Stimulated activated CD4-positive, alpha-beta T cell treated with anti-CD3 and anti-CD28 coated beads, Interleukin-12 subunit alpha, Interleukin-12 subunit beta, amount 100 ng/mL, for 48 hours (primary cell): Measurements from ENCODE around the gene KBTBD3.

Experiments used
- DNase-seq, 3 donors: peaks; one replicate each; pipeline ENCODE4 v3.0.0-alpha.2; 2020; ENCODE audit warnings: low read depth in 2 of 3, low spot score in 1 of 3

Gene KBTBD3, protein sequence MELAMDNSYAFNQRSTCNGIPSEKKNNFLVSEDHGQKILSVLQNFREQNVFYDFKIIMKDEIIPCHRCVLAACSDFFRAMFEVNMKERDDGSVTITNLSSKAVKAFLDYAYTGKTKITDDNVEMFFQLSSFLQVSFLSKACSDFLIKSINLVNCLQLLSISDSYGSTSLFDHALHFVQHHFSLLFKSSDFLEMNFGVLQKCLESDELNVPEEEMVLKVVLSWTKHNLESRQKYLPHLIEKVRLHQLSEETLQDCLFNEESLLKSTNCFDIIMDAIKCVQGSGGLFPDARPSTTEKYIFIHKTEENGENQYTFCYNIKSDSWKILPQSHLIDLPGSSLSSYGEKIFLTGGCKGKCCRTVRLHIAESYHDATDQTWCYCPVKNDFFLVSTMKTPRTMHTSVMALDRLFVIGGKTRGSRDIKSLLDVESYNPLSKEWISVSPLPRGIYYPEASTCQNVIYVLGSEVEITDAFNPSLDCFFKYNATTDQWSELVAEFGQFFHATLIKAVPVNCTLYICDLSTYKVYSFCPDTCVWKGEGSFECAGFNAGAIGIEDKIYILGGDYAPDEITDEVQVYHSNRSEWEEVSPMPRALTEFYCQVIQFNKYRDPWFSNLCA

DNA sequence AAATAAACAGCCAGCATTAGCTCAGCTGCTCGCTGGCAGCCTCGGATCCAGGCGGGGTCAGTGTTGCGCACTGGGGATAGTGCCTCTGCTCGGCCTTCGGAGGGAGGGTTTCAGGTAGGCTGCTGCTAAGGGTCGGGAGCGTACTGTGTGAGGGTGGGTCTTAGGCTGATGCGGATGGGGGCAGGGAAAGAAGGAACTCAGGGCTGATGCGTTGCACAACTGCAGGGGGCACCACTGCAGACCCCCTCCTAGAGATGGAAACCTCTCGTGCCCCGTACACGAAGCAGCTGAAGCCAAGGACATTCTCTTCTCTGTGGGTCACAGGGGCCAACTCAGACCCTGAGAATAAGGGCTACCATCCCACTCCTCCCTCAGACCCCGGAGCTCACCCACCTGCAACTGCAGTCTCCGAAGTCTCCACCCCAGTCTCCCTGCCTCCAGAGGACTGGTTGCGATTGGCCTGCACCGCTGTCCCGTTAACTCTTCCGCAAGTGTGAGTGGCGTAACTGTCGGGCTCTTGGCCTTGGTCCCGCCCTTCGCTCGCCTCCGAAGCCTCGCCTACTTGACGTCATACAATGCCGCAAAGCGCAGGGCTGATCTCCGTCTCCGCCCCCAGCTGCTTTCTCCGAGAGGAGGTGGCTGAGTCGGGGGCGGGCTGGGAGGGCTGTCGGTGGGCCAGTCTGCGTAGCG lies at the start of gene KBTBD3:
TSS of gene KBTBD3 (minus strand) at position 429 of the 690 bp plus-strand sequence. CDS start 18,250 bp downstream, outside the sequence.
- peak; percentile 95 to 97 (median 96) for DNase-seq

DNA sequence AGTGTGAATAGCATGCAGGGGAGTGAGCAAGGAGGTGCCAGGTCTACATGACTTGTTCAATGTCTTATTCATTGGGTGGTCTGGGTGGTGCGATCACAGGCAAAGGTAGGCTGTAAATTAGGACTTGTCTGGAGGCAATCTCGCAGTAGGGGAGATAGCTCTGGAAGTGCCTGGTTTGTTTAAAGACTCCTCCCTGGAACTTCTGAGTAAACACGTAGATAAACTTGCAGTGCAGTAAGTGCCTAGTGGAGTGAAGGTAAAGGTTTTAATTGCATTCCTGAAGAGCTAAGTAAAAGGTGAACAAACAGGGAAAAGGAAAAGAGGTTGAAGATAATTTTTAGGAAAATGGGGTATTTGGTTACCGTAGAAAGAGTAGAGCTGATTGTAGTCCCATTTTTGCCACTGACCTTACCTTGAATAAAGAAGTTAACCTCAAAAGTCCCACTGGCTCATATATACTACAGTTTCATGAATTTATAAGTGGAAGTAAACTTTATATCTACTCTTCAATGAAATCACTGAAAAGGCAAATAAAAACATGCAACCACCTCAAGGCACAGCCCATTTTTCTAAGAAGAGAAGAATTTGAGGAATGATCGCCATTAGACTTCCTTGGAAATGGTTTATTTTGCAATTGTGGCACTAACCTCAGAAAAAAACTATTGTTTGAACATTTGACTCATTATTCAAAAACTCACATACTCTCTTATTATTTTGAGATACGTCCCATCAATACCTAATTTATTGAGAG lies 44.6 kb upstream of the KBTBD3 start:
- DNase-seq: no peak

DNA sequence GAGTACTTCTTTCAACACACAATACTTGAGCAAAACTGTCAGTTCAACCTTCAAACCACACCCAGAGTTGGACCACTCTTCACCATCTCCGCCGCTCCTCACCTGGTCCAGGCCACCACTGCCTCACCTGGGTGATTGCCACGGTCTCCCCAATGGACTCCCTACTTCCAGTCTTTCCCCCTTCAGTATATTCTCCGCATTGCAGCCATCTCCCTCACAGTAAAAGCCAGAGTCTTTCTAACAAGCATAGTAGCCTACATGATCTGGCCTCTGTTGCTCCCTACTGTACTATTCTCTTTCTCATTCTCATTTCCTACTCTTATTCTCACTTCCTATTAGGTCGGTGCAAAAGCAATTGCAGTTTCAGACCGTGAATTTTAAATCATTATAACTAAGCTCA lies 28.8 kb upstream of the KBTBD3 start:
- DNase-seq: no peak

DNA sequence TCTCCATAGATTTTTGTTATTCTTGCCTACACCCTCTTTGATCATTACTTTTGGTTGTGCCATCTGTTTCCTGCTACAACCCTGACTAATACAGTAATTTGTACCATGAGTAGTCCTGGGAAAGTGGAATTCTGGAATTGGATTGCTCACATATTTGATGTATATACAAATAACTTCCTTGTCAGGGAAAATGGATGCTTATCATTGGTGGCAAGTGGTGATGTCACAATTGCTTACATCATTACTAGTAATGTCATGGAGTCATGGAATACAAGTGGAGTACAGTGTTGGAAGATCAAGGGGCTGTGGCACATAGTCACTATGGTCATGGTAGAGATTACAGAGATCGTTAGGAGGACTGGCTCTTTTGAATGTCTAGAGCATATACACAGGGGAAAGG lies 24.7 kb upstream of the KBTBD3 start:
- DNase-seq: no peak

DNA sequence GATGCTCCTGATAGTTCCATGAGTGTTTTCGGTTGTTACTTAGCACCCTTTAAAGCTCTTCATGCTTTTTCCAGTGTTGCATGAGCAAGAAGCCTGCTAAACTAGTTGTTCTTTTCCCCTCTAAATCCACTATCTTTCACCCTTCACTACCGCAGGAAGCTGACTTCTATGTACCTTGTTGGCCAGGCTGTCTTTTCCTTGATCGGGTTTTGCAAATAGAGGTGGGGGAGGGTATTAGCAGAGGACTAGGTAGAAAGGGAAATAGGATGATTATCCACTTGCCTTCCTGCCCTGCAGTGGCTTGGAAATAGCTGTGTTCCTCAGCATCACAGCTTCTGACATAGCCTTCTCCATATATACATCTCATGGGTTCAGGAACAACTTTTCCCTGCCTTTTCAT lies 24.2 kb upstream of the KBTBD3 start:
- no peak for DNase-seq

DNA sequence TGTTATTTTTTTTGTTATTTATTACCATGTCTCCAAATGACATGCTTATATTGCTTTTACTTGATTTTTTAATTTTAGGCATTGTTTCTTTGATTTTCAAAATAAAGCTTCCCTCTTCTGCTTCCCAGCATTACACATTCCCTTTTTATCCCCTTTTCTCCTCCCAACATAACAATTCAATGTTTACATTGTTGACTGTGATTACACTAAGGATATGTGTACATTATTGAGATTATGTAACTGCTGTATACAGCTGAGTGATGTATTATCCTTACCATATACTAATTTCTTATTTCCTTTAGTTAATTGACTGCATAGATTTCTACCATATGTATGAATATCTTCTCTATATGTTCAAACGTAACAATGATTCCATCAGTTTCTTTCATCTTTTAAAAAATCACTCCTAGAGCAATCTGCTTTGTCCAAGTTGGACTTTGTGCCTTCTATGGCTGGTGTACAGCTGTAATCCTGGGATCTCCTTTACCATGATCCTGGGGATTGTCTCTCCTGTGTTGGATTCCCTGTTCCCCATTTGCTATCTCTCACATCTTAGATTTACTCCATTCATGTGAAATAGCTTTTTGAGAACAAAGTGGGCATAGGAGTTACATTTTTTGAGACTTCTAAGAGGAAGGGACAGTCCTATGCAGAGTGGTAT lies 21.9 kb upstream of the KBTBD3 start:
- no peak for DNase-seq

DNA sequence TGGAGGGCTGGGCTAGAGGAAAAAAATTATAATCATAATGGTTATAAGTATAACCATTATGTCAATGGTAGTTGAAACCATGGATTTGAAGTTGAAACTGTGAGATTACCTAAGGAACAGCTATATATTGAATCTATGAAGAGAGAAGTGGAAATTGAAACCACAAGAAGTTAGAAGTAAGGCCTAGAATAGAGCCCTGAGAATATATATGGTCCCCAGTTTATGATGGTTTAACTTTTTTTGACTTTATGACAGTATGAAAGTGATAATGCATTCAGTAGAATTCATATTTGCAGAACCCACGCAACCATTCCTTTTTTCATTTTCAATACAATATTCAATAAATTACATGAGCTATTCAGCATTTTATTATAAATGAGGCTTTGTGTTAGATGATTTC lies 15.3 kb upstream of the KBTBD3 start:
- no peak for DNase-seq

DNA sequence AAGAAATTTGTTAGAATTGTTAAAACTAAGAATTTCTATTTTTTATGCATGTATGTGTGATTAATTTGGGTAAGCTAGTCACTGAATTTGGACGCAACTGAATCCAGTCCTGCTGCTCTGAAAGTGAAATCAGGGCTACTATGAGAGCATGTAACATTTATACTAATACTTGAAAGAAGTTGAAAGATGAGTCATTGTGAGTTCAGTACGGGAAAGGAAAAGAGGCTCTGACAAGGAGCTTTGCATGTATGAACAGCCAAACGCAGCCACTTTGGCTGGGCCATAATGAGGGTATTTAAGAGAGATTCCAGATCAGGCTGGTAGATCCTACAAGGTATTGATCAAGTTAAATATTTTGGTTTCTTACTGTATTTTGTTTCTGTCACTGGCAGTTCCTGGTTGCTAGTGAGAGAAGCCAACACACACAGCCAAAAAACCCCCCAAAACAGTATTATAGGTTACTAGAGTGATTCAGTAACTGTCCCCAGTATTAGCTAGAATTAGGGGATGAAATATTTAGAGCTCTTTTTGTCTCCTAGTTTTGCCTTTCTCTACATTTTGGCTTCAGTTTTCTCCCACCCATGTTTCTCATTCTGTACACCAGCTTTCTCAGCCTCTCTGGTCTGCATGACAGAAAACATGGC lies 14.5 kb upstream of the KBTBD3 start:
- DNase-seq: peak in 1 of 3 donors; percentile 14

DNA sequence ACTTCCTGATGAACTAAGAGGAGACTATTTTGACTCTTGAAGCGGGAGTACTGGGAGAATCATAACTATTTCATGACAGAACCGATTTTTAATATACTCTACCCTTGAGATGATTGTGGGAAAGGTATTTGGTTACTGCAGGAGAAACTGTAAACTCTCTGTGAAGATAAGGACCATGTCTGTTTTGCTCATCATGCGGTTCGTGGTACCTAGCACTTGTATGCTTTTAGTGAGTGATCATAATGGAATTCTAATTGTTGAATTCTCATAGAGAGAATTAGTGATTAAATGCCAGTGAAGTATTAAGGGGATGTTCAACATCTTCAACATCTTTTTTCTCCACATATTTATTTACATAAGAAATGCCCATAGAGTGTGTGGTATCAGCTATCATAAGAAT lies 11.7 kb upstream of the KBTBD3 start:
- no peak for DNase-seq

DNA sequence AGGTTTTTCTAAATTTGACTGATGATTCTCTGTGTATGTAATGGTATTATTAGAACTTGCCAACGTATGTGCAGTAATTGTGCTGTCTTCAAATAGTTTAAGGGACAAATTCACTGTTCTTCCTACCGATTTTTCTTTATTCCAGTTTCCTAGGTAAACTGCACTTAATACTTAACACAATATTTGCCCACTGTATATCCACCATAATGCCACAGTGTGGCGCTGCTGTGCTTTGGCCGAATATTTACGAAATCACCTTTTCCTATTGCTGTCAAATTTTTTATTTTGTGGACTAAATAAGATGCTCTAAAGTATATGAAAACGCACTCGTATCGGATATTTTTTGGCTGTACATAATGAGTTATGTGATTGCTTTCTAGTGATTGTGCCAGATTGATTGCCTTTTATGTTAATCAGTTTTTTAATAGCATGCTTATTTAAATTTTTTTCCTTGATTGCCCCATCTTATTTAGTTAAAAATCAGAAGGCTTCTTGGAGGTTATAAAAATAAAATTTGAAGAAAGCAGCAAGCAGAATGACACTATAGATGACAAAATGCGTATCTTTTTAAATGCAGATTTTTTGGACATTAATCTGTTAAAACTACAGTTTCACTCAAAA lies 10.8 kb upstream of the KBTBD3 start:
- DNase-seq: peak in 2 of 3 donors; percentile 14 to 22

DNA sequence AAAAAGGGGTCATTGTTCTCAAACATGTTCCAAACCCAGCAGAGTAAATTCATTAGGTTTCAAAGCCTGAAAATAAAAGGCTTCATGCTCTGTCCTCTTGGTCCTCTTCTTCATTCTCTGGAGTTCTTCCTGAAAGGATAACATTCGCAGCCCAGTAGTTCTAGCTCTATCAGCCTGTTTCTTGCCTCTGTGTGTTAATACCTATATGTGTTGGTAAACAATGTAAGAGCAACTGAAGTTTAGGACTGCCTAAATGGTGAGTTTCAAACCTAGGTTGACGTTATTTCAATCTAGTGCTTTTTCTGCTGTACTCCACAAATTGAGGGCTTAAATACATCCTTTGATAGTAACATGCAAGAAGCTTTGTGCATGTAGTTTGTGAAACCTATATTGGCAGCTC lies 9.7 kb upstream of the KBTBD3 start:
- DNase-seq: no peak

DNA sequence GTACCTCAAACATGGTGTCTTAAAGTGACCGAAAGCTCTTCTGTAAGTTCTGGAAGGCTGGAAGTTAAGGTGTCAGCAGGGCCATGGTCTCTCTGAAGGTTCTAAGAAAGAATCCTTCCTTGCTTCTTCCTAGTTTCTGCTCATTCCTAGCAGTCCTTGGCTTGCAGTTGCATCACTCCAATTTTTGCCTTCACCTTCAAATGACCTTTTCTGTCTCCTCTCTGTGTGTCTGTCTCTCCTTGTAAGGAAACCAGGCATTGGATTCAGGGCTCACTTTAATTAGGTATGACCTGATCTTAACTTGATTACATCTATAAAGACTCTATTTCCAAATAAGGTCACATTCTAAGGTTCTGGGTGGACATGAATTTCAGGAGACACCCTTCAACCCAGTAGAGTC lies 9.0 kb upstream of the KBTBD3 start:
- no peak for DNase-seq

DNA sequence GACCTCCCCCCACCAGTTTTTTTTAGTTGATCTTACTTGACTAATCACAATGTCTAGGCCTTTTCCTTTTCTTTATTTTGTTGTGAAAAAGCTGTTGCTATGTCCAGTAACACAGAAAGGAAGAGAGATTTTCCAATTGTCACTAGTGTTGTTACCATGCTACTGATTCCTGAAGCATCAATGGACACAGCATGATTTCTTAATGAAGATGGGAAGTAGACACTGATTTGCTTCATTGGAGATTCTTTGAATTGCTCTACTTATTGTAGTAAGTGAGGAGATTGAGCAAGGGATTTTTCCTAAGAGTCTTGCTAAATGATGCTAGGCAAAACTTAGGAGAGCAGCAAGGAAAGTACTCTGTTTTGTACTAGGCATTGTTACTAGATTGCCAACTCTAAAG lies 4.9 kb upstream of the KBTBD3 start:
- no peak for DNase-seq

DNA sequence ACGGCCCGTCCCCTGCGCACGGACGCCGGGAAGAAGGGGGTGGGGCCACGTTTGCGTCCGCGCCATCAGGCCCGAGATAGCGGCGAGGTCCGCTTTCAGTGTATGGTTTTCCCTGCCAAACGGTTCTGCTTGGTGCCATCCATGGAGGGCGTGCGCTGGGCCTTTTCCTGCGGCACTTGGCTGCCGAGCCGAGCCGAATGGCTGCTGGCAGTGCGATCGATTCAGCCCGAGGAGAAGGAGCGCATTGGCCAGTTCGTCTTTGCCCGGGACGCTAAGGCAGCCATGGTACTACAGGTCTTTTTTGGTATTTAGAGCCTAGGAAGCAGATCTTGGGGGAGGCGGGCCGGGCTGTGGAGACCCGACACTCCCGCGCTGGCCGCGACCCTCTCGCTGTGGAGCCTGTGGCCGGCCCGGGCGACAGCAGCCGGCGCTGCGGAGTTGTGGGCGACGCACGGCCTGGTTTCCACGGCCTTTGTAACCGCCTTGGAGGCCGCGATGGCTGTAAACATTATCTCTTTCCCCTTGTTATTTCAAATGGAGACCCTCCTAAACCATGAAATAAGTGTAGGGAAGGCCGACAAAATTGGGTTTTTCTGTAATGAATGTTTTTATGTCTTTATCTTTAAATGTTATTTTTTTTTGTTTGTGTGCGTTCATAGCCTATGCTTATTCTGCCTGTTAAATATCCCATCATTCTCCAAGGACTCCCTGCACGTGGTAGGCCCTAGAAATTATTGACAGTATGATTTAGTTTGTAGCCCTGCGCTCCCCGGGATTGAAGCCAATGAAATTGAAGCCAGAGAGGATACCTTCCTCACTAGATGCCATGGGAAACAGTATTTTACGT lies 685 bp upstream of the KBTBD3 start, which contains the start of gene AASDHPPT:
TSS of gene AASDHPPT (plus strand) at position 54 of the 847 bp plus-strand sequence. CDS start at position 103, 49 bp downstream.
- no peak for DNase-seq

DNA sequence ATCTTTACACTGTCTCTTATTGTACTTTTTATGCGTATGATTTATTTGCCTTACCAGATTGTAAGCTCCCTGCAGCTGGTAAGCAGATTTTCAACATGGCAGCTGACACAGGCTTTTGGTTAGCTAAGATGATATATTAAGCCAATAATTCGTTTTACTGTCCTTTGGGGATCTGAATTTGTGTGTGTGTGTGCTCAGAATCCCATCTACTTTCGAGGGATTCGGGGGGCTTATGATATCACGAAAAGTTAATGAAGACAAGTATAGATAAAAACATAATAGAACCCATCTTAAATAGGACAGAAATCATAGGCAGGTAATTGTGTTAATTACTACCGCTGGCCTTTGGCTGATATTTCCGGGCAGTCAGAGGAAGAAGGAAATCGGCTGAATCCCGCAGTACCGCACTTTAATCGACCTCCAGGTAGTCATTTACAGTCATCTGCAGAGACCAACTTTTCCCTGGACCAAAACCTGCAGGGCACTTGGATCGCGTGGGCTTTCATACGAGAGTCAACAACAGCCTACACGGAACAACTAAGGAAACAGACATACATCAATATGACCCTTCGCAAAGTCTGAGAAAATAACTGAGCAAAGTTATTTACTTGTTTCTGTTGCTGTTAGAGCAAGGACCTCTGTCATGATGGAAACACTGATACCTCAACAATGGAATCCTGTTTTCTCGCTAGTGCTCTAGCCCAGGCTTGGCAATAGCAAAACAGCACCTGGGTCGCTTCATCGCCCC lies 802 bp downstream of the KBTBD3 start:
- no peak for DNase-seq

DNA sequence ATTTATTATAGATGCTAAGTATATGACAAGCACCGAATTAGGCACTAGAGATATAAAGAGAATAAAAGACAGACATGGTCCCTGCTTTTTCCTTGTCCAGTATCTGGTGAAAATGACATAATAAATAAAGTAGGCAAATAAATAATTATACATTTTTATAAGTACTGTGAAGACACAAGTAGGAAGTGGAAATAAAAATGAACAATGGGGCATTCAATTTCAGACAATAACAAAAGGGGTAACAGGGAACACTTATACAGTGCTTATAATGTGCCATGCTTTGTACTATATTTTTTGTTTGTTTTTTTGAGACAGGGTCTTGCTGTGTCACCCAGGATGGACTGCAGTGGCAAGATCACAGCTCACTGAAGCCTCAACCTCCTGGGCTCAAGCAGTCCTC lies 4.3 kb downstream of the KBTBD3 start:
- no peak for DNase-seq

DNA sequence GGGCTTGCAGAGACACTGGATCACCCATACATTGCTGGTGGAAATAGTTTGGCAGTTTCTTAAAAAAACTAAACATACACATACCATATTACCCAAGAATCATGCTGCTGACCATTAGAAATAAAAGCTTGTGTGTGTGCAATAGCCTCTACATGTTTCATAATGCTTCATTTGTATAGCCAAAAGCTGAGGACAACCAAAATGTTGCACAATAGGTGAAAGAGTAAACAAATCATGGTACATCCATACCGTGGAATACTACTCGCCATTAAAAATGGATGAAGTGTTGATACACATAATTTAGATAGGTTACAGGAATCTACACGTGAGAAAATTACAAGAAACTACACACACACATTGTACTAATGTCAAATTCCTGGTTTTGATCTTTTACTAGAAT lies 6.5 kb downstream of the KBTBD3 start:
- no peak for DNase-seq

DNA sequence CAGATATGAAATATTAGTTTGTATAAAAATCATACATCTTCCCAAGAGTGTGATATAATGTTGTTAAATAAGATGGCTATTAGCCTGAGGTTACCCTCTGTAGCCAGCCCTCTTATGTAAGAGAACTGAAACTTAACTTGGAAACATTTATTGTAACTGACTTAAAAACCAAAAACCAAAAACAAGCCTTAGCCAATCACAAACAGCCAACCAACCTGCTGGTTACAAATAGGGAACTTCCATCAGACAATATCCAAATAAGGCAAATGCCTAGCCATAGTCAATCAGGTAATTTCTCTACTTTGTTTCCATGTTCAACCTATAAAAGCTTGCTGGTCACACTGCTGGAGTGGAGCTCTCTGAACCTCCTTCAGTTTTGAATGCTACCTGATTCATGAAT lies 14.1 kb downstream of the KBTBD3 start:
- DNase-seq: no peak
